ENCODE results near the gene PRMT7.

PRMT7 gene

DNA sequence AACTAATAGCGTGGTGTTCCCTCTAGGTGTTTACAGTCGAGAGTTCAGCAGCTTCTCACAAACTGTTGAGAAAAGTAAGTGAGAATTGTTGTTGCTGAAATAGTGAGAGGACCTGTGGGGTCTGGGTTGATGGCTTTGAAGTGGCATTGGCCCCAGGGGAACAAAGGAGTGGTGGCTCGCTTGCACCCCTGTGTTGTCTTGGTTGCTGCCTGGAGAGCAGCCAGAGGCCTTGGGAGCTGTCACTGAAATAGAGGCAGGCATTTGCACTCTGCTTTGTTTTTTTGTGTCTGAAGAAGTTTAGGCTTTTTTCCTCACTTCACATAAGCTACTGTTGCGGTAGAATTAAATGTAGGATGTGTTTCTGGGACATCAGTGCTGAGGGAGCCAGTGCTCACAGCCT is 36.8 kb downstream of the PRMT7 start:
- no peak for DNase-seq (ENCODE audit: low read depth in 3 of 3)

- no peak for DNase-seq (ENCODE audit: low read depth in 3 of 3)
Measured at GRCh38 chr16:68348639-68349445, 38.0 kb downstream of the PRMT7 start.

- DNase-seq (ENCODE audit: low read depth in 3 of 3) = no peak
Measured at GRCh38 chr16:68349838-68350410, 39.1 kb downstream of the PRMT7 start.

GRCh38 chr16:68350813-68351350 is 40.1 kb downstream of the PRMT7 start:
- DNase-seq (ENCODE audit: low read depth in 3 of 3) = no peak

GRCh38 chr16:68351463-68351862 is 40.6 kb downstream of the PRMT7 start:
- DNase-seq (ENCODE audit: low read depth in 3 of 3) = no peak

DNA sequence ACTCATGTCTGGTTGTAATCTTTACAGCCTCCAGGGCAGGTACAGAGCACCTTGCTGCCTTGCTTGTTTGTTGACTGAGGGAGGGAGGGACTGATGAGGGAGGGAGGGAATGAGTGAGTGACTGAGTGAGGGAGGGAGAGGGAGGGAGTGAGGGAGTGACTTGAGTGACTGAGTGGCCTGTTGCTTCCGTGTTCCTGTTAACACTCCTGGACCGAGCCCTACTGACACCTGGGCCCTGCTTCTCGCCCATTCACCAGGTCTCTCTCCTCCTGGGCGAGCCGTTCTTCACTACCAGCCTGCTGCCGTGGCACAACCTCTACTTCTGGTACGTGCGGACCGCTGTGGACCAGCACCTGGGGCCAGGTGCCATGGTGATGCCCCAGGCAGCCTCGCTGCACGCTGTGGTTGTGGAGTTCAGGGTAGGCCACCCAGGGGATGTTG is 41.2 kb downstream of the PRMT7 start:
- no peak for DNase-seq (ENCODE audit: low read depth in 3 of 3)

- no peak for DNase-seq (ENCODE audit: low read depth in 3 of 3)
Measured at GRCh38 chr16:68353366-68353765, 42.5 kb downstream of the PRMT7 start.

- DNase-seq (ENCODE audit: low read depth in 3 of 3) = no peak
Measured at GRCh38 chr16:68354816-68355215, 44.0 kb downstream of the PRMT7 start.

GRCh38 chr16:68355447-68356248 is 44.8 kb downstream of the PRMT7 start:
- DNase-seq (ENCODE audit: low read depth in 3 of 3) = no peak

GRCh38 chr16:68356249-68356918 is 45.6 kb downstream of the PRMT7 start:
- peak in 1 of 3 experiments; percentile 39 for DNase-seq (ENCODE audit: low read depth in 3 of 3)

- DNase-seq (ENCODE audit: low read depth in 3 of 3) = no peak
Measured at GRCh38 chr16:68356919-68357286, 46.1 kb downstream of the PRMT7 start.

GRCh38 chr16:68357521-68357922 is 46.7 kb downstream of the PRMT7 start:
- DNase-seq (ENCODE audit: low read depth in 3 of 3) = no peak

DNA sequence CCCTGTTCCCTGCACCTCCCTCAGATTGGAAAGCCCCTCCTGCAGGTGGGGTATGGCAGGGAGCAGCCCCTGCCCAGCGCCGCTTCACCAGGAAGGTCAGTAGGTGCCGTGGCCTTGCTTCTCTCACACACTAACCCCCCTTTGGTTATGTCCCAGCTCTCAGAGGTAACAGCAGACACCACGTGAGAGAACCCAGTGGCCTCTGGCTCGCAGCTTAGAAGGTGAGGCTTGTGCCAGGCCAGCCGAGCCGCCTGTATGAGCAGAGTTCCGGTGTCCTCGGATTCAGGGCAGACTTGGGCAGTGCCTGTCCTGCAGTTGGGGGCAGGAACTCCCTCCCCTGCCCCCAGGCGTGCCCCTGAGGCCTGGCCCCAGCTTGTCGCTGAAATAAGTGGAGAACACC is 47.1 kb downstream of the PRMT7 start:
- DNase-seq (ENCODE audit: low read depth in 3 of 3) = no peak

- DNase-seq (ENCODE audit: low read depth in 3 of 3) = no peak
Measured at GRCh38 chr16:68358951-68359350, 48.1 kb downstream of the PRMT7 start.

GRCh38 chr16:68359398-68360191 is 48.8 kb downstream of the PRMT7 start:
- no peak for DNase-seq (ENCODE audit: low read depth in 3 of 3)

DNA sequence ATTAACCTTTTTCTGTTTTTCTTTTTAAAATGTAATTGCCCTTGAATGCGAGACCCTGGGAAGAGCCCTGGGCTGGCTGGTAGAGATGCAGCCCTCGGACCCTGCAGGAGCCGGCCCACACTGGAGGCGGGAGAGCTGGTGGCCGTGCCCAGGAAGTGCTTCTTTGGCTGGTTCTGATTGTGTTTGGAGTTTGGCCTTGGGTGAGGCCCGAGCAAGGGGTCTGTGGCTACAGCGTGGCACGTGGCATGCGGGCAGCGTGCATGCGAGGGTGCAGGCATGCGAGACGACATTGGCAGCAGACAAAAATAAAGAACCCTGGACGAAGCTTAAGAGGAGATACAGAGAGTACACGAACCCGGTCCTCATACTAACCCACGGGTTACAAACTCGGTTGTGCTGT is 49.7 kb downstream of the PRMT7 start:
- DNase-seq (ENCODE audit: low read depth in 3 of 3) = no peak

DNA sequence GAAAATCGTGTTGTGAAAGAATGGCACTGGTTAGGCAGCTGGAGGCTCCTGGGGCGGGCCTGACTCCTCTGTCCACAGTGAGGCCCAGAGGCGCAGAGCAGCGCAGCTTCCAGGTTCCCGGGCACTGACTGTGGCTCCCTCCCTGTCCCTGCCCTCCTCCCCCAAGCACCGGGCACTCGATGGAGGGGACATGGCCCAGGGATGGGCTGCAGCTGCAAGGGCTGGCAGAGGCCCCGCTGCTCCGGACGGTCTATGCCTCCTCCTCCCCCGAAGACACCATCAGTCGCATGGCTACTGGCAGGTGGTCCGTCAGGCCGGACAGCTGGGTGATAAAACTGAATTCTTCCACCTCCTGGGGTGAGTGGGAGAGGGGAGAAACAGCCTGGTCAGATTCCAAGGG is 50.1 kb downstream of the PRMT7 start:
- DNase-seq (ENCODE audit: low read depth in 3 of 3) = no peak

DNA sequence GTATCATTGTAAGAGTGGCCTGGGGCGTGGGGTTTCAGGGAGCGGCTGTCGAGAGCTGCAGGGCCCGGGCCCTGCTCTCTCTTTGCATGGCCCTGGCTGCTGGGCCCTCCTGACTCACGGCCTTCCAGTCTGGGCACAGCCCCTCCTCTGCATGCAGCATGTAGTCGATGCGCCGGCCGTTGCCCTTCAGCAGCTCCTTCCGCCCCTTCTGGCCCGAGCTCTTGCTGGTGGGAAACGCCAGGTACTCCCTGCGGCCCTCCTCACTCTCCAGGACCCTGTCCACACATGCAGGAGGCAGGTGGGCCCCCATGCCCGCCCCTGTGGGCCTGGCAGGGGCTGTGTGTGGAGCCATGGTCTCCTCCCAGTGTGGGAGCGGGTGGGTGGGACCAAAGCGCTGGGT is 50.7 kb downstream of the PRMT7 start:
- no peak for DNase-seq (ENCODE audit: low read depth in 3 of 3)

- no peak for DNase-seq (ENCODE audit: low read depth in 3 of 3)
Measured at GRCh38 chr16:68362262-68362913, 51.6 kb downstream of the PRMT7 start.

DNA sequence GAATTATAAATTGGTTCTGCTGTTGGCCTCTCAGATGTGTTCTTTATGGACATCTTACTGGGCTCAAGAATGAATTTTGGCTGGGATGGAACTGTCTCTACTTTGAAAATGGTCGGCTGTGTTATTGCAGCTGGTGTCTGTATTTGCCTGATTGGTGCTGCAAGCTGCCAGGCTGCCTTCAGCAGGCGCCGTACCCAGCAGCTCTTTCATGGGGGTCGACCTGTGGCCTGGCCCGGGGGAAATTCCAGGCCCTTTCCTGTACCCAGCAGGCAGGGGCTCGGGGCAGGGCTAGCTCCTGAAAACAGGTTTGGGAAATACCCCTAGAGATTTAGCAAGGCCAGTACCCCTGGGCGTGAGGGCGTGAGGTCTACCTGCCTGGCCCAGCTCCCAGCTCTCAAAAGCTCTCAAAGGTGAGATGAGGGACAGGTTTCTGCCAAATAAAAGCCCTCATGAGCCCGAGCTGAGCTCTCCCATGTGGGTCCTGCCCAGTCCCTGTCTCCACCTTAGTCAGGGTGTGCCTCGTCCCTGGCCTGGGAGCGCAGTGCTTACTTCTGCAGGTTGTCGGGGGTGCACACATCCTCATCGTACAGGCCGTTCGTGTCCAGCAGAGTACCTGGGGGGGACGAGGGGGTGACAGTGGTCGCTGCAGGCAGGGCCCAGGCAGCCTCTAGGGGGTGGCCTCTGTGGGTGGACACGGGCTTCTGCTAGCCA is 52.3 kb downstream of the PRMT7 start:
- no peak for DNase-seq (ENCODE audit: low read depth in 3 of 3)
